Measurements from ENCODE around the gene ARHGAP25.

The ARHGAP25 gene

DNA sequence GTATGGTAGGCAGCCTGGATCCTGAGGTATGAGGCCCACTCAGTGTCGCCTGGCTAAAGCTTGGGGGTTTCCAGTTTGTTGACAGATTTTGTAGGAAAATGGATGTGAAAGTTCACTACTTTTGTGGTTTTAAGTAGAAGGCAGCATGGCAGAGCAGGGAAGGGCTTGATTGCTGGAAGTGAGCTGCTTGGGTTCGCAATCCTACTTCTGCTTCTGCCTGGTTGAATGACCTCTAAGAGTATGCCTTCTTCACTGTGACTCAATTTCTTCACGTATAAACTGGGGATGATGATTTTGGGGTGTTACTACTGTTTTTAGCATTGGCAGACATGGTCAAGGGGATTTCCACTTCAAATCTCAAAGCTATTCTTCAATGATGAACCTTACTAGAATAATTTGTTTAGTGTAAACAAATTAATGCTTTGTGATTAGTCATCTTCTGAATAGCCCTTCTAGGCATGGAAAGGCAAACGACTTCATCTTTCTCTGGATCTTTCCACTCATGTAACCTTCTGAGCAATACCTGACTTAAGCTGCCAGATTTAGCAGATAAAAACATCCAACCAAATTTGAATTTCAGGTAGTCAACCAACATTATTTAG is 123.3 kb downstream of the ARHGAP25 start:
- ChIA-PET POLR2A (ENCODE audit: low non-redundant PET) (no interaction called here), CTCF (interaction anchor here (0.6 kb wide), 1 partner anchor 67 kb away, joined by 4 read pairs; no protein-coding TSS in a partner anchor)
- DNase-seq (ENCODE audit: low spot score) = no peak
- TF ChIP-seq, protein P1, sequence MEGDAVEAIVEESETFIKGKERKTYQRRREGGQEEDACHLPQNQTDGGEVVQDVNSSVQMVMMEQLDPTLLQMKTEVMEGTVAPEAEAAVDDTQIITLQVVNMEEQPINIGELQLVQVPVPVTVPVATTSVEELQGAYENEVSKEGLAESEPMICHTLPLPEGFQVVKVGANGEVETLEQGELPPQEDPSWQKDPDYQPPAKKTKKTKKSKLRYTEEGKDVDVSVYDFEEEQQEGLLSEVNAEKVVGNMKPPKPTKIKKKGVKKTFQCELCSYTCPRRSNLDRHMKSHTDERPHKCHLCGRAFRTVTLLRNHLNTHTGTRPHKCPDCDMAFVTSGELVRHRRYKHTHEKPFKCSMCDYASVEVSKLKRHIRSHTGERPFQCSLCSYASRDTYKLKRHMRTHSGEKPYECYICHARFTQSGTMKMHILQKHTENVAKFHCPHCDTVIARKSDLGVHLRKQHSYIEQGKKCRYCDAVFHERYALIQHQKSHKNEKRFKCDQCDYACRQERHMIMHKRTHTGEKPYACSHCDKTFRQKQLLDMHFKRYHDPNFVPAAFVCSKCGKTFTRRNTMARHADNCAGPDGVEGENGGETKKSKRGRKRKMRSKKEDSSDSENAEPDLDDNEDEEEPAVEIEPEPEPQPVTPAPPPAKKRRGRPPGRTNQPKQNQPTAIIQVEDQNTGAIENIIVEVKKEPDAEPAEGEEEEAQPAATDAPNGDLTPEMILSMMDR (conservative IDR thresholded peaks at IDR 0.05; ENCODE audit: low read depth) = no peak
- H3K27ac ChIP-seq = no peak overlapping the region

DNA sequence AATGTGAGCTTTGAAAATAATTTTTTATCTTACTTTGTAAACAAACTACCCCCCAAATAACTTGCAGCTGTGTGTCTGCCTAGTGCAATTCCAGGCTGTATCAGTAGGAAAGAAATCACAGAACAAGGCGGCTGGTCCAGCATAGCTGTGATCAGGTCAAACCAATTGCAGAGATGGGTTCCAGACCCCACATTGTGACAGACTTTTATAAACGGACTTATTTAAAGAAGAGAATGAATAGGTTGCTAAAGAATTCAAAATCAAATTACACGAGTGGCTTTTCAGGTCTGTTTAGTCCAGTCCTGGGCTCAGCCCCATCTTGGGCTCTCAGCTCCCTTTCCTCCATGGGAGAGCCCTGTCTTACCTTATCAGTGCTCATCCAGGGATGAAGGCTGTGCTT is 125.5 kb downstream of the ARHGAP25 start:
- CTCF ChIA-PET = interaction anchor here (0.6 kb wide), 1 partner anchor 314 kb away, joined by 4 read pairs; no protein-coding TSS in a partner anchor
- DNase-seq (ENCODE audit: low spot score) = no peak

DNA sequence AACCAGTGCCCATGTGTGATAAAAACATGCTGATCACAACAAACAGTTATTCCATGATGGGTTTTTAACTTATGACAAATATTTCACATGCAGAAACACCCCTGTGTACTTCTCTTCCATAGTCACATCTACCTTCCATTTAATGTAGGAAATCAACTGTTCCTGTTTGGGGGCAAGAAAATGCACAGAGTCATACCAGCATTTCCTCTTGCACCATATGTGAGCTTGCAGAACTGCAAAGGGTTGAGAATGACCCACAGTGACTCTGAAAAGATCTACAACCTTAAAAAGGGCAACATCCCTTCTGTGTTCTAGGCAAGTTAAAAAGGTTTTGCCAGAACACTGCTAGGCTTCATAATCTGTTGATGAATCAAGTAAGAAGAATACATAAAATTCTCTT is 126.7 kb downstream of the ARHGAP25 start:
- no peak for DNase-seq (ENCODE audit: low spot score)
- no peak overlapping the region for H3K27ac ChIP-seq
- ChIA-PET POLR2A (ENCODE audit: low non-redundant PET) (no interaction called here), CTCF (no interaction called here)
- TF ChIP-seq, protein P1 (conservative IDR thresholded peaks at IDR 0.05; ENCODE audit: low read depth) = no peak

More for the DNA sequence above, 125.5 kb downstream of the ARHGAP25 start:
- no peak overlapping the region for H3K27ac ChIP-seq
- POLR2A ChIA-PET (ENCODE audit: low non-redundant PET) = no interaction called here
- TF ChIP-seq, protein P1 (conservative IDR thresholded peaks at IDR 0.05; ENCODE audit: low read depth) = no peak

DNA sequence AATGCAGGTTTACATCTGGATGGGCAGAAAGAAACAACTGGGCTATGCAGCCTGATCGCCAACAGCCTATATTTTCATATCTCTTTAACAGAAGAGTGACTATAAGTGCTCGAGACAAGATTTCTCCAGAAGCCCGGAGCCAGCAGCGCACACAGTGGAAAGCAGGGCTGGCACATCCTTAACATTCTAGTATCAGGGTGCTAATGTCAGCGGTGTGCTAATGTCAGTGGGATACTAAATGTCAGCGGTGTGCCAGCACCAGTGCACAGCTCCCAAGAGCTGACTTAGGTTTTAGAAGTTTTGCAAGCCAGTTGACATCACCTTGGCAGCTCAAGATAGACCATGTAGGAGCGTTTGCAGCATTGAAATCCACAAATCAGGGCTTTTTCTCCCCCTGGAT is 128.3 kb downstream of the ARHGAP25 start:
- no peak overlapping the region for H3K27ac ChIP-seq
- TF ChIP-seq, protein P1 (conservative IDR thresholded peaks at IDR 0.05; ENCODE audit: low read depth) = no peak
- ChIA-PET POLR2A (ENCODE audit: low non-redundant PET) (no interaction called here), CTCF (no interaction called here)
- DNase-seq (ENCODE audit: low spot score) = no peak

DNA sequence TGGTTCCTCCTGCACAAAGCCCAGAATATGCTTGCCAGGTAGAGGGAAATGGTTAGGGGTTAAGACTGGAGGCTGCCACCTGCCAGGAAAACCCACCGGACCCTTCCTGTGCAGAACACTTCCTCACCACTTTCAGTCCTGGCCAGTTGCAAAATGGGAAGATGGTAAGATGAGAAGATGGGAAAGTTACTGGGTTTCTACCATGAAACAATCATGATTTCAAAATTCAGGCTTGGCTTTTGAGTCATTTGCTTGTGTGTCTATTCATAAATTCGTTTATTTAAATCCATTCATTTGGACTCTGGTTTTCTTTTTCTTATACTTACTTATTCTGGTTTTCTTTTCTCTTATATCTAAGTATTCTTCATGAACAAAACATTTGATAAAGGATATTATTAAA is 129.4 kb downstream of the ARHGAP25 start:
- ChIA-PET CTCF (no interaction called here), POLR2A (ENCODE audit: low non-redundant PET) (no interaction called here)
- no peak for DNase-seq (ENCODE audit: low spot score)
- H3K27ac ChIP-seq = no peak overlapping the region
- TF ChIP-seq, protein P1 (conservative IDR thresholded peaks at IDR 0.05; ENCODE audit: low read depth) = no peak

DNA sequence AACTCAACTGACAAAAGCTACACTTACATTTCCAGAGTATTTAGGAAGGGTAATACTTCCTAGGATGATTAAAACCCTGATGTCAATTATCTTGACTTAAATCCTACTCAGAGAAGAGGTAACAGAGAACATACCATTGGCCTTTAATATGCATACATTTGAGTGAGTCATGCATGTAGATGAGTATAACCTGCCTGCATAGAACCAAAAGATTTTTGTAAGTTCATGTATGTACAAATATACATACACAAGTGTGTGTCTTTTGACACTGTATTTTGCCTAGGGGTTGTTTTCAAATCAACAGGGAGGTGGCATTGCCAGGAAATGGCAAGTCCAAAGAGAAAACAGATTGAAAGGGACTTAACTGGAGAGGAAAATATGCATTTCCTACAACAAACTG is 130.5 kb downstream of the ARHGAP25 start:
- CTCF ChIA-PET = no interaction called here
- no peak for DNase-seq (ENCODE audit: low spot score)
- H3K27ac ChIP-seq = no peak overlapping the region
- POLR2A ChIA-PET (ENCODE audit: low non-redundant PET) = no interaction called here
- TF ChIP-seq, protein P1 (conservative IDR thresholded peaks at IDR 0.05; ENCODE audit: low read depth) = no peak
